HEK293T (cell line): ENCODE data around the gene CCNYL1.

Experiments
- ARNT ChIP-seq: fragments of 450-650 bp; IDR thresholded peaks from 2 replicates; pipeline ENCODE4 v1.6.1; 2017; ENCODE audit warnings: mild to moderate bottlenecking
- ELF4 ChIP-seq: fragments of 450-650 bp; IDR thresholded peaks from 2 replicates; pipeline ENCODE4 v1.6.1; 2017; ENCODE audit warnings: antibody characterized with exemption
- L3MBTL2 ChIP-seq: fragments of 450-650 bp; conservative IDR thresholded peaks from 2 replicates; pipeline ENCODE4 v1.6.1; 2016; ENCODE audit warnings: mild to moderate bottlenecking
- SP1 ChIP-seq: fragments of 450-650 bp; IDR thresholded peaks from 2 replicates; pipeline ENCODE4 v1.6.1; 2017
- TARDBP ChIP-seq: fragments of 450-650 bp; IDR thresholded peaks from 2 replicates; pipeline ENCODE4 v1.6.1; 2016

- TF ChIP-seq ELF4 (no peak), L3MBTL2 (no peak), SP1 (no peak), ARNT (no peak), TARDBP (no peak)
Measured at GRCh38 chr2:207720517-207721187, 9.2 kb downstream of the CCNYL1 start.
